ENCODE results near the gene OR10H5.

The OR10H5 gene

DNA sequence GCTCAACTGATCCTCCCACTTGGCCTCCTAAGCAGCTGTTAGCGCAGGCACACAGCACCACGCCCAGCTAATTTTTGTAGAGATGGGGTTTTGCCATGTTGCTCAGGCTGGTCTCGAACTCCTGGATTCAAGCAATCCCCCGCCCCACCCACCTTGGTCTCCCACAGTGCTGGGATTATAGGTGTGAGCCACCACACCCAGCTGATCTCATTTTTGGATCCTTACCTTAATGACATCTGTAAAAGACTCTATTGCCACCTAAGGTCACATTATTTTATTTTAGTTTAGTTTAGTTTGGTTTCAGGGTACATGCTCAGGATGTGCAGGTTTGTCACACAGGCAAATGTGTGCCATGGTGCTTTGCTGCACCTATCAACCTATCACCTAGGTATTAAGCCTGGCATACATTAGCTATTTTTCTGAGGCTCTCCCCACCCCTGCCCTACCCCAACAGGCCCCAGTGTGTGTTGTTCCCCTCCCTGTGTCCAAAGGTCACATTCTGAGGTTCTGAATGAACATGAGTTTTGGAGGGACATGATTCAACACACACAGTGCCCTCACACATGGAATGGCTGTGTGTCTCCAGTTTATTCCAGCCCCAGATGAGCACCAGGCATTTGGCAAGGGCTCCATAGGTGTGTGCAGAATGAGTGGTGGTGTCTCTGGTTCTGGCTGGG lies 1.3 kb downstream of the OR10H5 start:
- TF ChIP-seq, protein P1, sequence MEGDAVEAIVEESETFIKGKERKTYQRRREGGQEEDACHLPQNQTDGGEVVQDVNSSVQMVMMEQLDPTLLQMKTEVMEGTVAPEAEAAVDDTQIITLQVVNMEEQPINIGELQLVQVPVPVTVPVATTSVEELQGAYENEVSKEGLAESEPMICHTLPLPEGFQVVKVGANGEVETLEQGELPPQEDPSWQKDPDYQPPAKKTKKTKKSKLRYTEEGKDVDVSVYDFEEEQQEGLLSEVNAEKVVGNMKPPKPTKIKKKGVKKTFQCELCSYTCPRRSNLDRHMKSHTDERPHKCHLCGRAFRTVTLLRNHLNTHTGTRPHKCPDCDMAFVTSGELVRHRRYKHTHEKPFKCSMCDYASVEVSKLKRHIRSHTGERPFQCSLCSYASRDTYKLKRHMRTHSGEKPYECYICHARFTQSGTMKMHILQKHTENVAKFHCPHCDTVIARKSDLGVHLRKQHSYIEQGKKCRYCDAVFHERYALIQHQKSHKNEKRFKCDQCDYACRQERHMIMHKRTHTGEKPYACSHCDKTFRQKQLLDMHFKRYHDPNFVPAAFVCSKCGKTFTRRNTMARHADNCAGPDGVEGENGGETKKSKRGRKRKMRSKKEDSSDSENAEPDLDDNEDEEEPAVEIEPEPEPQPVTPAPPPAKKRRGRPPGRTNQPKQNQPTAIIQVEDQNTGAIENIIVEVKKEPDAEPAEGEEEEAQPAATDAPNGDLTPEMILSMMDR (IDR thresholded peaks at IDR 0.05) = no peak

DNA sequence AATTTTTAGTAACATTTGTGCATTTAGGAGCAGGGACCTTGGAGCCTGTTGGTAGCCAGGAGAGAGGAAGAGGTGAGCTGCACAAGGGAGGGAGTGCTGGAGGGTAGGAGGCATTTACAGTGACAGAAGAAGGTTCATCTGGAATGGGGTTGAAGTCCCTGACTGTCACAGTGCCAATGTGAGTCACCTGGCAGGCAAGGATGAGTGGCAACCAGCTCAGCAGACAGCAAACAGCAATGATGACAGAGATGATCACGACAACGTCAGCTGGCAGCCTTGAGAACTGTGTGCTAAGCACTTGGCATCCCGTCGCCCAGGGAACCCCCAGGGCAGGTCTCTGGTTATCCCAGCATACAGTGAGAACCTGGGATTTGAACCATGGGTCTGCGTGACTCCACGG lies 2.6 kb downstream of the OR10H5 start:
- TF ChIP-seq, protein P1 (IDR thresholded peaks at IDR 0.05) = no peak

DNA sequence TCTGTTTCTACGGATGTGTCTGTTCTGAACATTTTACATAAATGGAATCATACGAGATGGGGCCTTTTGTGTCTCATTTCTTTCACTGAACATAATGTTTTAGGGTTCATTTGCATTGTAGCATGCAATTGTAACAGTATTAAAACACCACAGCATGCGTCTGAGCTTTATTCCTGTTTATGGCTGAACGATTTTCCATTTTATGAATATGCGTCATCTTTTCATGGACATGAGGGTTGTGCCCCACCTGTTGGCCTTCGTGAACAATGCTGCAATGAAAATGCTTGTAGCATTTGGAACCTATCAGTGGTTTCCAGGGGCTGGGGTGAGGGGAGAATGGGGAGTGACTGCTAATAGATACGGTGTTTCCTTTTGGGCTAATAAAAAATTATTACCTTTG lies 22.9 kb downstream of the OR10H5 start:
- TF ChIP-seq, protein P1 (IDR thresholded peaks at IDR 0.05) = peak; percentile 52

DNA sequence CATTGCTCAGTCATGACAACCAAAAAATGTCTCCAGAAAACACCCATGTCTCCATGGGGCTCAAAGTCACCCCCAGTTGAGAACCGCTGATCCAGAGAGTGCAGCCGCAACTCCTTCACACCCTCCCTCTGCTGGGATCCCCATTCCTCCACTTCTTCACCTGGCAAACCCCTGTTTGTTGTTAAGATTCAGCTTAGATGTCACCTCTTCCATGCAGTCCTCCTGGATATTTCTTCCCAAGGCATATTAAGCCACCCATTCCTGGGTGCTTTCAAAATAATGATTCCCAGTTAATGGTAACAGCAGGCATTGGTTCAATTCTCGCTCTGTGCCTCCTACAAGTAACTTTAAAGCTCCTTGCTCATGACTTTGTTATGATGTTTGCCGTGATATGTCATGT lies 24.0 kb downstream of the OR10H5 start:
- TF ChIP-seq, protein P1 (IDR thresholded peaks at IDR 0.05) = no peak

DNA sequence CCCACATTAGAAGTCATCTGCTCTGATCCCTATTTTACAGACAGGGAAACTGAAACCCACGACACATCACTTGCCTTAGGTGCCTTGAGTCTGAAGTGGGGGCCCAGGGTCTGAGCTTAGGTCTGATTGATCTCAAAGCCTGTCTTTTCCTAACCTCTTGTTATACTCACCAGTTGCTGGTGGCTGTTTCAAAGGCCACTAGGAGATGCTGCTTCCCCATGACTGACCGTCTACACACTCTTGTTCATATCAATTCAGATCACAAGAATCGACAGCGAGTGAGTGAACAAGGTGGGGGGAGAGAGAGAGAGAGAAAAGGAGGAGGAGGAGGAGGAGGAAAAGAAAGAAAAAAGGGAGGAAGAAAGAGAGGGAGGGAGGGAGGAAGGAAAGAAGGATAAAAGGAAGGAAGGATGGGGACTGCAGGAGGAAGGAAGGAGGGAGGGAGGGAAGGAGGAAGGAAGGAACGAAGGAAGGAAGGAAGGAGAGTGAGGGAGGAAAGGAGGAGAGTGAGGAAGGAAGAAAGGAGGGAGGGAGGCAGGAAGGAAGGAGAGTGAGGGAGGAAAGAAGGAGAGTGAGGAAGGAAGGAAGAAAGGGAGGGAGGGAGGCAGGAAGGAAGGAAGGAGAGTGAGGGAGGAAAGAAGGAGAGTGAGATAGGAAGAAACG lies 24.7 kb downstream of the OR10H5 start:
- TF ChIP-seq, protein P1 (IDR thresholded peaks at IDR 0.05) = peak; percentile 35; the same call in 1 of the 2 replicates

DNA sequence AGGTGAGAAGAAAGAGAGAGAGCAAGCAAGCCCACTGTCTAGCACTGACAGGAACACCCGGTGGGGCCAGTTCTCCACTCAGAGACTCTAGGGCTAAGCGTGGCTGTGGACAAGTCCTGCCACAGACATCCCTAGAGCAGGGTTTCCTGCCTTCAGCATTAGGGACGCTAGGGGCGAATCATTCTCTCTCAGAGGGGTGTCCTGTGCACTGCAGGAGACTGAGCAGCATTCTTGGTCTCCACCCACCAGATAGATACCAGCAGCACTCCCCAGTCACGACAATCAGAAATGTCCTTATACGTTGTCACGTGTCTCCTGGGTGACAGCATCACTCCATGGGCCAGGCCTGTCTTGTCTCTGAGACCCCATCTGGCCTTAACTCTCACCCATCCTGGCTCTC lies 26.5 kb downstream of the OR10H5 start:
- TF ChIP-seq, protein P1 (IDR thresholded peaks at IDR 0.05) = no peak

DNA sequence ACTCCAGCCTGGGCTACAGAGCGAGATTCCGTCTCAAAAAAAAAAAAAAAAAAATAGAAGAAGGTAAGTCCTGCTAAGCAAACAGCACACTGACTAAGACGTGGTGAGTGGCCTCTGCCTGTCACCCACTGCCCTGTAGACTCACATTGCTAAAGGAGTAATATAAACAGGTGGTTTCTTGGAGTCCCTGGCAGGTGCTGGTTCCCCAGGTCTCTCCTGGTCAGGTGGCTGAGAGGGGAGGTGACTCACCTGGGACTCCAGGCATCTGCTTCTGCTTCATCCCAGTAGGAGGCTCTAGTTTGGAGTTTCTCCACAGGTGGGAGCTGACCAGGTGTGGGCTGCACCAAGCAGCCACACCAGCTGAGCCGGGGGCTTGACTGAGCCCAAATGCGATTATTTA lies 27.8 kb downstream of the OR10H5 start, which contains the start of gene OR10H1:
TSS of gene OR10H1 (minus strand) at position 359 of the 400 bp plus-strand sequence. CDS start 7,627 bp downstream, outside the sequence.
- TF ChIP-seq, protein P1 (IDR thresholded peaks at IDR 0.05) = no peak

Measured in LNCAP (cell line).